ENCODE data around the gene RBSN. TPM values are rescaled to one million over a fixed set of nuclear protein-coding genes. Genes with fewer than 3 reads are reported as not detected.

RBSN gene
- total RNA-seq, 2 donors from 2014 or later: 40.8 to 47.8 TPM

GRCh38 chr3:15053541-15053940 lies 45.4 kb downstream of the RBSN start:
- no peak for ATAC-seq (ENCODE audit: insufficient number of reproducible peaks, low FRiP score, low read depth)
- Histone ChIP-seq H3K36me3 (peaks cover 15% of the 10 kb centered on the region), H3K9me3 (no peaks in the 10 kb centered on the region), H3K4me1 (ENCODE audit: control insufficient read depth in 1 of 2, low read depth in 2 of 2) (no peaks in the 10 kb centered on the region), H3K27ac (no peak overlapping the region), H3K4me3 (no peak overlapping the region), H3K27me3 (replicated peaks; ENCODE audit: insufficient read depth) (no peaks in the 10 kb centered on the region)
- no peak for DNase-seq (ENCODE audit: low spot score)
- no peak for TF ChIP-seq CTCF (IDR thresholded peaks at IDR 0.05)

GRCh38 chr3:15052335-15053242 lies 46.4 kb downstream of the RBSN start:
- H3K4me3 ChIP-seq: no peak overlapping the region
- DNase-seq (ENCODE audit: low spot score) (no peak), ATAC-seq (ENCODE audit: insufficient number of reproducible peaks, low FRiP score, low read depth) (no peak)
- no peak overlapping the region for H3K27ac ChIP-seq
- no peak for TF ChIP-seq CTCF (IDR thresholded peaks at IDR 0.05)
- H3K36me3 ChIP-seq: peaks cover 21% of the 10 kb centered on the region
- no peaks in the 10 kb centered on the region for H3K9me3 ChIP-seq
- H3K27me3 ChIP-seq (replicated peaks; ENCODE audit: insufficient read depth): no peaks in the 10 kb centered on the region
- no peaks in the 10 kb centered on the region for H3K4me1 ChIP-seq (ENCODE audit: control insufficient read depth in 1 of 2, low read depth in 2 of 2)

- Histone ChIP-seq H3K36me3 (peaks cover 27% of the 10 kb centered on the region), H3K4me1 (ENCODE audit: control insufficient read depth in 1 of 2, low read depth in 2 of 2) (no peaks in the 10 kb centered on the region), H3K27ac (no peak overlapping the region), H3K4me3 (no peak overlapping the region), H3K9me3 (no peaks in the 10 kb centered on the region), H3K27me3 (replicated peaks; ENCODE audit: insufficient read depth) (no peaks in the 10 kb centered on the region)
- ATAC-seq (ENCODE audit: insufficient number of reproducible peaks, low FRiP score, low read depth): no peak
- DNase-seq (ENCODE audit: low spot score): no peak
- TF ChIP-seq CTCF (IDR thresholded peaks at IDR 0.05): peak; percentile 32
Measured at GRCh38 chr3:15051531-15051930, 47.4 kb downstream of the RBSN start.

GRCh38 chr3:15050405-15051092 lies 48.4 kb downstream of the RBSN start:
- H3K36me3 ChIP-seq: peaks cover 27% of the 10 kb centered on the region

More at GRCh38 chr3:15050405-15051092, 48.4 kb downstream of the RBSN start:
- no peak for DNase-seq (ENCODE audit: low spot score)
- Histone ChIP-seq H3K9me3 (no peaks in the 10 kb centered on the region), H3K4me1 (ENCODE audit: control insufficient read depth in 1 of 2, low read depth in 2 of 2) (no peaks in the 10 kb centered on the region), H3K27me3 (replicated peaks; ENCODE audit: insufficient read depth) (no peaks in the 10 kb centered on the region), H3K4me3 (no peak overlapping the region), H3K27ac (no peak overlapping the region)
- TF ChIP-seq CTCF (IDR thresholded peaks at IDR 0.05): no peak
- ATAC-seq (ENCODE audit: insufficient number of reproducible peaks, low FRiP score, low read depth): no peak
